Activated B cell treated with CpG ODN at 0.5 μM for 24 hours (primary cell): ENCODE measurements around the gene IL11RA. TPM values are rescaled to one million over a fixed set of nuclear protein-coding genes. Genes with fewer than 3 reads are reported as not detected.

Source experiments
- ATAC-seq: fragments of 200-7000 bp; cut with Tn5 transposase; one replicate; pipeline ENCODE4 v1.10.0; 2021; ENCODE audit warnings: low read depth, mild to moderate bottlenecking, moderate library complexity
- CTCF ChIA-PET: fragments of 350-600 bp; sonication (Branson Sonifier 250); formaldehyde crosslinking; loops from one replicate; lab custom pipeline; 2021; ENCODE audit warnings: antibody characterized with exemption; lab: Charles Lee
- POLR2A ChIA-PET: fragments of 350-600 bp; sonication (Branson Sonifier 250); formaldehyde crosslinking; loops from one replicate; lab custom pipeline; 2021; ENCODE audit warnings: antibody characterized with exemption; lab: Charles Lee
- DNase-seq: peaks from one replicate; pipeline ENCODE4 v3.0.0; 2022
- H3K27ac Mint-ChIP-seq: one replicate; pipeline ENCODE4 v1.8.0; 2020; ENCODE audit warnings: mixed read lengths
- H3K27me3 Mint-ChIP-seq: one replicate; pipeline ENCODE4 v1.8.0; 2021; ENCODE audit warnings: mixed read lengths
- H3K36me3 Mint-ChIP-seq: one replicate; pipeline ENCODE4 v1.8.0; 2021; ENCODE audit warnings: low read depth, mixed read lengths
- H3K4me1 Mint-ChIP-seq: one replicate; pipeline ENCODE4 v1.8.0; 2021; ENCODE audit warnings: mixed read lengths
- H3K4me3 Mint-ChIP-seq: one replicate; pipeline ENCODE4 v1.8.0; 2020; ENCODE audit warnings: mild to moderate bottlenecking, mixed read lengths
- H3K9me3 Mint-ChIP-seq: one replicate; pipeline ENCODE4 v1.8.0; 2020; ENCODE audit warnings: mixed read lengths
- intact Hi-C: fragments of 100-400 bp; cut with micrococcal nuclease; formaldehyde crosslinking; loops from one replicate; pipeline ENCODE4 v1.15.1; 2024
- total RNA-seq: library from RNA; stranded (reverse); gene quantifications from 2 replicates; pipeline ENCODE4 v1.2.3, GENCODE V29; 2022
- TF ChIP-seq, protein P1 (sequence below): fragments of 200-600 bp; IDR thresholded peaks from one replicate; pipeline ENCODE4 v1.8.0; 2022; ENCODE audit warnings: antibody characterized with exemption, mild to moderate bottlenecking

Gene IL11RA
- total RNA-seq, 1 donor from 2014 or later = 18.8 TPM

DNA sequence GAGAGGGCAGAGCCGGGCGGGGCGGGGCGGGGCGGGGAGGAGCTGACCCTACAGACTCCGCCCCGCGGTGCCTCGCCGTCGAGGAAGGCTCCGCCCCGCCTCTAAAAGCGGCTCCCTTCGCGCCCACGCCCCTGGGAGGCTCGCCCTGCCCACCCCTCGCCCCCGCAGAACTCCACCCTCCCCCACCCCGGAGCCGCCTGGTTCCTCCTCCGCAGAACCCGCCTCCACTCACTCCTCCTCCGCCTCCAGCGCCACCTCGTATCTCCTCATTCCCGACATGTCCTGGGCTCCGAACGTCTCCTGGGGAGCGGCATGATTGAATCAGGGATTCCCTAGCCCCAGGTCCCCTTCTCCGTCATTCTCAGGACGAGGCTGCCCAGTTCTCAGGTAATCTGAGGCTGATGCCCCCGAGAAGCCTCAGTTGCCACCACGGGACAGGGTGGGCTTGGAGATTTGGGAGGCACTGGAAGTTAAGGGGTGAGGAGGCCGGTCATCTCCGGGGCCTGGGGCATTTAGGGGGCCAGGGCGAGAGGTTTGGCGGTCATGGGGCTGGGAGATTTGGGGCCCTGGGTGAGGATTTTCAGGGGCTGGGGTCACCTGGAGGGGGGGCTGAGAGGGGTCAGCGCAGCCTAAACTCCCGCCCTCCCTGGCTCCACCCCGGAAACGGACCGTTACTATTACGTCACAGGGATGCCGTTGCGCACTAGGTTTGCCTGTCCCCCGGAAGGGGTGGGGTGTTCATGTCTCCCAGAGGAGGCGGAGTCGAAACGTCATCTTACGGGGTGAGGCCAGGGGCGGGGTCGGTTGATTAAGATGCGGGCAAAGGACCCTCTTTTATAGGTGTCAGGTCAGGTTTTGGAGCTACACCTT is 13.6 kb downstream of the IL11RA start:
- peak overlapping the region; percentile 87 for H3K27ac Mint-ChIP-seq
- peaks cover 4% of the 10 kb centered on the region for H3K36me3 Mint-ChIP-seq
- H3K27me3 Mint-ChIP-seq = no peaks in the 10 kb centered on the region
- H3K4me3 Mint-ChIP-seq = peak overlapping the region; percentile 88
- peaks cover 15% of the 10 kb centered on the region for H3K9me3 Mint-ChIP-seq
- DNase-seq = peak; percentile 75
- ChIA-PET POLR2A (interaction anchor here (0.6 to 2.2 kb wide), 10 partner anchors 9 to 848 kb away, joined by 3 to 19 read pairs (median 4); partner anchors contain the start of genes DNAI1, FAM219A, GALT and IL11RA), CTCF (interaction anchor here (1.0 to 3.9 kb wide), 5 partner anchors 18 to 53 kb away, joined by 3 to 14 read pairs (median 5); partner anchors contain the start of genes GALT and RPP25L)
- TF ChIP-seq, protein P1, sequence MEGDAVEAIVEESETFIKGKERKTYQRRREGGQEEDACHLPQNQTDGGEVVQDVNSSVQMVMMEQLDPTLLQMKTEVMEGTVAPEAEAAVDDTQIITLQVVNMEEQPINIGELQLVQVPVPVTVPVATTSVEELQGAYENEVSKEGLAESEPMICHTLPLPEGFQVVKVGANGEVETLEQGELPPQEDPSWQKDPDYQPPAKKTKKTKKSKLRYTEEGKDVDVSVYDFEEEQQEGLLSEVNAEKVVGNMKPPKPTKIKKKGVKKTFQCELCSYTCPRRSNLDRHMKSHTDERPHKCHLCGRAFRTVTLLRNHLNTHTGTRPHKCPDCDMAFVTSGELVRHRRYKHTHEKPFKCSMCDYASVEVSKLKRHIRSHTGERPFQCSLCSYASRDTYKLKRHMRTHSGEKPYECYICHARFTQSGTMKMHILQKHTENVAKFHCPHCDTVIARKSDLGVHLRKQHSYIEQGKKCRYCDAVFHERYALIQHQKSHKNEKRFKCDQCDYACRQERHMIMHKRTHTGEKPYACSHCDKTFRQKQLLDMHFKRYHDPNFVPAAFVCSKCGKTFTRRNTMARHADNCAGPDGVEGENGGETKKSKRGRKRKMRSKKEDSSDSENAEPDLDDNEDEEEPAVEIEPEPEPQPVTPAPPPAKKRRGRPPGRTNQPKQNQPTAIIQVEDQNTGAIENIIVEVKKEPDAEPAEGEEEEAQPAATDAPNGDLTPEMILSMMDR = no peak
- H3K4me1 Mint-ChIP-seq = peaks cover 11% of the 10 kb centered on the region
- intact Hi-C loops = loop anchor here (1.0 to 10.0 kb wide), 11 partner anchors 19 to 1069 kb away; partner anchors contain the start of genes CREB3, DCTN3, DNAI1 and DNAJB5
- ATAC-seq = peak; percentile 90

DNA sequence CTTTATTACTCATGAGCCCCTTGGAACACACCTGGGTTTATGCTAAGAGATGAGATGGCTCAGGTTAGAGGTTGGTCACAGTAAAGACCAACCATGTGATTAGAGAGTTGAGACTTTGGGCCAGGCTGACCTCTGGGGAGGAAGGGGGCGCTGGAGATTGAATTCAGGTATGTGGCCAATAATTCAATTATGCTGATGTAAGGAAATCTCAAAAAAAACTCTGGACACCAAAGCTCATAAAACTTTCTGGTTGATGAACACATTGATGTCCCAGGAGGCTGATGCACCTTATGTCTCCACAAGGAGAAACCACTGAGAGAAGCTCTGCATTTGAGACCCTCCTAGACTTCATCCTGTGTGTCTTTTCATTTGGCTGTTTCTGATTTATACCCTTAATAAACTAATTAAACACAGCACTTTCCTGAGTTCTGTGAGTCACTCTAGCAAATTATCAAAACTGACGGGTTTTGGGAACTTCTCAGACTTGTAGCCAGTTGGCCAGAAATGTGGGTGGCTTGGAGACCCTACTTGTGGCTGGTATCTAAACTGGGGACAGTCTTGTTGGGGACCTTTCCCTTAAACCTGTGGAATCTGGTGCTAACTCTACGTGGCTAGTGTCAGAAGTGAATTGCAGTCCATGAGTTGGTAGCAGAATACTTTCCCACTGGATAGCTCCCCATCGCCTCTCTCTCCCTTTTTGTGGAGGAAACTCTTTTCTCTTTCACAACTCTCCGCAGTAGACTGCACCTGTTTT is 18.0 kb downstream of the IL11RA start:
- peaks cover 15% of the 10 kb centered on the region for H3K9me3 Mint-ChIP-seq
- H3K27me3 Mint-ChIP-seq = no peaks in the 10 kb centered on the region
- H3K4me3 Mint-ChIP-seq = no peak overlapping the region
- H3K36me3 Mint-ChIP-seq = peaks cover 4% of the 10 kb centered on the region
- DNase-seq = no peak
- no peak for ATAC-seq
- intact Hi-C loops = loop anchor here (10.0 kb wide), 1 partner anchor 1065 kb away; the partner anchor contains the start of genes CREB3 and TLN1
- TF ChIP-seq, protein P1 = no peak
- H3K4me1 Mint-ChIP-seq = peaks cover 2% of the 10 kb centered on the region
- ChIA-PET POLR2A (no interaction called here), CTCF (no interaction called here)
- no peak overlapping the region for H3K27ac Mint-ChIP-seq

DNA sequence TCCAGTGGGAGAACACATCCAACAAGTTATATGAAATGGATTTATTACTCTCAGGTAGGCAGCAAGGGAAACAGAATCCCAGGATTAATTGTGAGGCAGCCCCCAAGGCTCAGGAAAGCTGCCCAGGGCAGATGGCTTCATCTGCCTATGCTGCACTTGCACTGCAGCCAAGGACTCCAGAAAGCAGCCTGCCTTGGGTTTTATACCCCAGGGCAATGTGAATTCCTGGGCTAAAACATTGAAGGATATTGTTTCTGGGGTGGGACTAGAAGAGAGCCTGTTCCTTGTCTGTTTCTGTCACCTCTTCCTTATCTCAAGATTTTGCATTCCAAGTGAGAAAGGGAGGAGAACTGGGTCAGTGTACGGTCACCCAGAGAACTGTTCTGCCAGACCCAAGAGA is 19.3 kb downstream of the IL11RA start:
- H3K9me3 Mint-ChIP-seq = peaks cover 15% of the 10 kb centered on the region
- CTCF ChIA-PET = no interaction called here
- no peaks in the 10 kb centered on the region for H3K4me1 Mint-ChIP-seq
- DNase-seq (no peak), ATAC-seq (no peak)
- no peak overlapping the region for H3K27ac Mint-ChIP-seq
- POLR2A ChIA-PET = no interaction called here
- intact Hi-C loops = no loop called here
- H3K36me3 Mint-ChIP-seq = peaks cover 4% of the 10 kb centered on the region
- H3K27me3 Mint-ChIP-seq = no peaks in the 10 kb centered on the region
- TF ChIP-seq, protein P1 = no peak
- no peak overlapping the region for H3K4me3 Mint-ChIP-seq

DNA sequence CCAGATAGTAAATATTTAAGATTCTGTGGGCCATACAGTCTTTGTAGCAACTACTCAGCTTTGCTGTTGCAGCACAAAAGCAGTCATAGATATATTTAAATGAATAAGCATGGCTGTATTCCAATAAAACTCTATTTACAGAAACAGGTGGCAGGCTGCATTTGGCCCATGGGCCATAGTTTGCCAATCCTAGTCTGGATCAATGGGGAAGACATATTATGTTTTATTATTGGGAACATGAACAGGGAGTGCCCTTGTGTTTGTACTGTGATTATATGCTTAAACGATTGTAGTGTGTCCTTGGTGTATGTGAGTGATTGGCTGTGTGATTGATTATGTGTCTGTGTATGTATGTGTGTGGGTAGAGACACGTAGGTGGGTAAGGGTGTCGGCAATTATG is 22.5 kb downstream of the IL11RA start:
- POLR2A ChIA-PET = no interaction called here
- ATAC-seq (no peak), DNase-seq (no peak)
- no peaks in the 10 kb centered on the region for H3K36me3 Mint-ChIP-seq
- H3K9me3 Mint-ChIP-seq = peaks cover 8% of the 10 kb centered on the region
- TF ChIP-seq, protein P1 = no peak
- H3K27ac Mint-ChIP-seq = no peak overlapping the region
- H3K4me1 Mint-ChIP-seq = no peaks in the 10 kb centered on the region
- no peaks in the 10 kb centered on the region for H3K27me3 Mint-ChIP-seq
- CTCF ChIA-PET = no interaction called here
- H3K4me3 Mint-ChIP-seq = no peak overlapping the region
- intact Hi-C loops = no loop called here
